BJ (cell line): ENCODE measurements around the gene LYPD8. TPM values are rescaled to one million over a fixed set of nuclear protein-coding genes. Genes with fewer than 3 reads are reported as not detected.

Experiments
- CTCF ChIA-PET: fragments of 350-600 bp; formaldehyde crosslinking; extraction: SDS; loops from one replicate; lab custom pipeline; 2021; ENCODE audit warnings: antibody characterized with exemption, inconsistent platforms; lab: Yijun Ruan, JAX
- POLR2A ChIA-PET: fragments of 300-600 bp; sonication (Branson Sonifier 250); formaldehyde crosslinking; extraction: SDS; loops from one replicate; lab custom pipeline; 2021; ENCODE audit warnings: antibody characterized with exemption; lab: Charles Lee
- DNase-seq: peaks from one replicate; pipeline ENCODE4 v3.0.0-alpha.2; 2011; ENCODE audit warnings: low read depth
- H3K27me3 ChIP-seq: 2 replicates; pipeline ENCODE4 v1.6.0; 2011; ENCODE audit warnings: low read length; ENCODE audit not compliant: control insufficient read depth, insufficient read depth
- H3K36me3 ChIP-seq: 2 replicates; pipeline ENCODE4 v1.5.1; 2011; ENCODE audit warnings: low read length; ENCODE audit not compliant: control insufficient read depth, insufficient read depth
- H3K4me3 ChIP-seq: 2 replicates; pipeline ENCODE4 v1.5.1; 2011; ENCODE audit warnings: low read depth, mild to moderate bottlenecking, control low read depth, low read length
- polyA plus RNA-seq: library from polyadenylated mRNA; depleted of rRNA; stranded (reverse); fragments of >200 nt; gene quantifications from 2 replicates; pipeline ENCODE4 v1.2.3, GENCODE V29; 2011
- TF ChIP-seq, protein P1 (sequence below): IDR thresholded peaks from 2 replicates; pipeline ENCODE4 v1.5.1; 2011; ENCODE audit warnings: low read depth, mild to moderate bottlenecking, control low read depth, inconsistent platforms, low read length, moderate library complexity; ENCODE audit not compliant: insufficient read depth

LYPD8 gene
- polyA plus RNA-seq, 1 experiment, result not detected

DNA sequence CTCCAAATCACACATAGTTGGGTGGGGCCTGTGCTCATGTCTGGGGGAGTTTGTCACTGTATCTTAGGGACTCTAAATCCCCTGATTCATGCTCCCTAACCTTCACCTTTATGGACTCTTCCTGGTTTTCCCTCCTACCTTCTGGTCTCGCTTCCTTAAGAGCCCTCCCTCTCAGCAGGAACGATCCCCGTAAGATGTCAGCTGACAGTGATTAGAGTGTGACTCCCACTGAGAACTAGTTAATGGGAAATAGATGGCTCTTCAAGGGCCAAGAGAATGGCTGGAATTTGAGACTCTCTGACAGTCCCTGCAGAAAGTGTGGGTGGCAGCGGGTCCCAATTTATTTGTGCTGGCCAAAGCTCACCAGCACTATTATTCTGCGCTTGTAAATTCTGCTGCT is 22.0 kb downstream of the LYPD8 start:
- Histone ChIP-seq H3K4me3 (no peak overlapping the region), H3K27me3 (no peaks in the 10 kb centered on the region), H3K36me3 (no peaks in the 10 kb centered on the region)
- DNase-seq, result no peak
- ChIA-PET POLR2A (no interaction called here), CTCF (no interaction called here)
- TF ChIP-seq, protein P1, sequence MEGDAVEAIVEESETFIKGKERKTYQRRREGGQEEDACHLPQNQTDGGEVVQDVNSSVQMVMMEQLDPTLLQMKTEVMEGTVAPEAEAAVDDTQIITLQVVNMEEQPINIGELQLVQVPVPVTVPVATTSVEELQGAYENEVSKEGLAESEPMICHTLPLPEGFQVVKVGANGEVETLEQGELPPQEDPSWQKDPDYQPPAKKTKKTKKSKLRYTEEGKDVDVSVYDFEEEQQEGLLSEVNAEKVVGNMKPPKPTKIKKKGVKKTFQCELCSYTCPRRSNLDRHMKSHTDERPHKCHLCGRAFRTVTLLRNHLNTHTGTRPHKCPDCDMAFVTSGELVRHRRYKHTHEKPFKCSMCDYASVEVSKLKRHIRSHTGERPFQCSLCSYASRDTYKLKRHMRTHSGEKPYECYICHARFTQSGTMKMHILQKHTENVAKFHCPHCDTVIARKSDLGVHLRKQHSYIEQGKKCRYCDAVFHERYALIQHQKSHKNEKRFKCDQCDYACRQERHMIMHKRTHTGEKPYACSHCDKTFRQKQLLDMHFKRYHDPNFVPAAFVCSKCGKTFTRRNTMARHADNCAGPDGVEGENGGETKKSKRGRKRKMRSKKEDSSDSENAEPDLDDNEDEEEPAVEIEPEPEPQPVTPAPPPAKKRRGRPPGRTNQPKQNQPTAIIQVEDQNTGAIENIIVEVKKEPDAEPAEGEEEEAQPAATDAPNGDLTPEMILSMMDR, result no peak

DNA sequence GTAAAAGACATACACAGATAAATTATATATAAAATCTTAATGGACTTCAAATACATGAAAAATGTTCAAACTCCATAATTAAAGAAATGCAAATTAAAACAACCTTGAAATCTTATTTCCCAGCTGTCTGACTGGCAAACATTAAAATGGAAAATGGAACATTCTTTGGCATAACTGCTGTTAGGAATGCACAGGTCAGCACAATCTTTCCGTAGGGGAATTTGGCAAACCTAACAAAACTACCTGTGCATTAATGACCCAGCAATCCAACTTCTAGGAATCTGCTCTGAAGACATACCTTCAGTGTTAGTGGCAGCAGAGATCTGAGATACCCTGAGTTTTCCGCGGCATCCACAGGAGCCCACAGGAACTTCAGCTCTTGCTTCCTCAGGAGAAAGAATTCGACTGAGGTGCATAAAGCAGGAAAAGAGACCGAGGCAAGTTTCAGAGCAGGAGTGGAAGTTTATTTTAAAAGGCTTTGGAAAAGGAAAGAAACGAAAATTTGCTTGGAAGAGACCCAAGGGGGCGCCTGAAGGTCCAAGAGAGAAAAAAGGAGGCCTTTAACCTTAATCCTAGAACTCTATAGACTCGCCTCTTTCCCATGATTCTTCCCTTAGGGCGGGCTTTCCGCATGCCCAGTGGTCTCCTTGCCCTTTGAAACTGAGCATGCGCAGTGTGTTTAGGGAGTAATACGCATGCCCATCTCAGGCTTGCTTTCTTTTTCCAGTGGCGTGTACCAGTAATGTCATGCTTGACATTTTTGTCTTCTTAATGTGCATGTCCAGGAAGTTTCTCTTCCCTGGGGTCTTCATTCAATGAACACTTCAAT is 24.8 kb downstream of the LYPD8 start:
- DNase-seq, result no peak
- CTCF ChIA-PET, result no interaction called here
- Histone ChIP-seq H3K36me3 (no peaks in the 10 kb centered on the region), H3K4me3 (no peak overlapping the region), H3K27me3 (no peaks in the 10 kb centered on the region)
- TF ChIP-seq, protein P1, result no peak
- POLR2A ChIA-PET, result no interaction called here

DNA sequence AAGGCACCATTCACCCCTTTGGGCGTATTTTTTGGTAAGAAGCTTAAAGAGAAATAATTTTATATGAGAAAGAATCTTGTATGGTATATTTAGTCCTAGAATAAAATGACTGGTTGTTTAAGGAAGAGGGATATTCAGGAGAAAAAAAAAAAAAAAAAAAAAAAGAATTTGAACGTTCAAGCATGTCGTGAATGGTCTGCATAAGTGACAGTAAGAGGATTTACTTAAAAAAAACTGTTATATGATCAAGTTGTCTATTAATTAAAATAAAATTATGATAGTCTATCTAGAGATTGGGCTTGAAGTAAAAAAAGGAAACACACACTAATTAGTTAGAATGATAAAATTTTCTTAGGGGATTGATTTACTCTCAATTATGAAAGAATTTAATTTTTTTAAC is 41.3 kb downstream of the LYPD8 start:
- CTCF ChIA-PET, result no interaction called here
- Histone ChIP-seq H3K27me3 (no peaks in the 10 kb centered on the region), H3K36me3 (no peaks in the 10 kb centered on the region), H3K4me3 (no peak overlapping the region)
- DNase-seq, result no peak
- POLR2A ChIA-PET, result no interaction called here
- TF ChIP-seq, protein P1, result no peak

DNA sequence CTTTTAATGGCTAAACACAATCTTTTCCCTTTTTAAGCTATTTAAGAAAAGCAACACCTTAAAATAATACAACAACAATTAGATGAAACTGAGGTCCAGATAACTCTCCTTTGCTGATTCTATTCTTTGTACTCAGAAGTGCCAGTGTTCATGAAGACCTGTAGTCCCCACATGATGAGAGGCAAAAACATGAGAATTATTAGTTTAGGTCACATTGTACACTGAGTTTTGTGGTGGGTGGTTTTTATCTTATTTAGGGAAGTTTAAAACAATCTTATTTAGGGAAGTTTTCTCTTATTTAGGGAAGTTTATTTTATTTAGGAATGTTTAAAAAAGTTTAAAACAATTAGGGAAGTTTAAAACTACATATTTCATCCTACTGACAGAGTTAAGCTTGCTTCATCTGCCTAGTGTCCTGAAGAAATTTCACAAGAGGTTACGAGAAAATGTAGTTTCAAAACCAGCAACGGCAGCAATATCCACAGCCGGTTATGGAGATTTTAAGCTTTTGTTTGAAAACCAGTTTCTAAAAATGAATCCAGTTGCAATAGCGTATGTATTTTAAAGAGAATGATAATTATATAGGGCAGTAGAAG is 45.2 kb downstream of the LYPD8 start:
- POLR2A ChIA-PET, result no interaction called here
- CTCF ChIA-PET, result no interaction called here
- no peak overlapping the region for H3K4me3 ChIP-seq
- H3K27me3 ChIP-seq, result no peaks in the 10 kb centered on the region
- DNase-seq, result no peak
- TF ChIP-seq, protein P1, result no peak
- no peaks in the 10 kb centered on the region for H3K36me3 ChIP-seq

DNA sequence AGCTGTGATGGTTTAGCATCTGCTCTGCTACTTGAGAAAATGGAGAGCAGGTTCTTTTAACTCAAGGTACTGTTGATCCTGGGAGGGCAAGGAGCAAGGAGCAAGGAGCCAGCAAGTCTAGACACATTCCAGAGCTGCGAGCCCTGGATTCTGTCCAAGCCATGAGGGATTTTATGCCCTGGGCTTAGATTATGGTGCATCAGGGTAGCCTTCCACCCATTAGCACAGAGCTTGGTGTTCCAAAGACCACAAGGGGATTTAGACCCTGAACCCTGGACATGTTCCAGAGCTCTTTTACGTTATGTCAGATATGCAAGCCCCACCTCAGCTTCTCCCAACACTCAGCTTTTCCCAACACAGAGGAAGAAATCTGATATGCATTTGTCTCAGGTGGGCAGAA is 51.0 kb downstream of the LYPD8 start:
- no peaks in the 10 kb centered on the region for H3K36me3 ChIP-seq
- TF ChIP-seq, protein P1, result no peak
- H3K4me3 ChIP-seq, result no peak overlapping the region
- CTCF ChIA-PET, result no interaction called here
- DNase-seq, result no peak
- no peaks in the 10 kb centered on the region for H3K27me3 ChIP-seq
- POLR2A ChIA-PET, result no interaction called here
